Tongue (tissue), 2 donors: ENCODE data around the gene NPC1L1. TPM values are rescaled to one million over a fixed set of nuclear protein-coding genes. Genes with fewer than 3 reads are reported as not detected.

Experiments
- DNase-seq: peaks from one replicate; pipeline ENCODE4 v3.0.0-alpha.2; 2015
- total RNA-seq: library from RNA; depleted of rRNA; stranded (reverse); fragments of >200 nt; gene quantifications from one replicate; pipeline ENCODE4 v1.2.3, GENCODE V29; 2014

NPC1L1 gene
- total RNA-seq, 1 donor from 2014 or later, result not detected

DNA sequence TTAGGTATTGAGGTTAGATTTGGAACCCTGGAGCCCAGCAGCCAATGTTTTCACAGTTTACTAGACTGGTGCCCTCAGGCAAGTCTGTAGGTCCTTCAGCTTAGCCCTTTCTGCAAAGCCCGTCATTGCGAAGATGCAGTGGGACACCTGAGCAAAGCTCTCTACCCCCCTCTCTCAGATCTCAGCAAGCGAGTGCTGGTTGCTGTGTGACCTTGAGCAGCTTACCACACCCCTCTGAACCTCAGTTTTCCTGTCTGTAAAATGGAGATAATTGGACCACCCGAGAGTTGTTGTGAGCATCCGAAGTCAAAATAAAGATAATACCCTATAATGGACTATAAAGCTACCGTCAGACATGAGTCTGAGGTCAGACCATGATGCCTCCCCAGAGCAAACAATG, 3.7 kb downstream of the NPC1L1 start:
- no peak for DNase-seq

DNA sequence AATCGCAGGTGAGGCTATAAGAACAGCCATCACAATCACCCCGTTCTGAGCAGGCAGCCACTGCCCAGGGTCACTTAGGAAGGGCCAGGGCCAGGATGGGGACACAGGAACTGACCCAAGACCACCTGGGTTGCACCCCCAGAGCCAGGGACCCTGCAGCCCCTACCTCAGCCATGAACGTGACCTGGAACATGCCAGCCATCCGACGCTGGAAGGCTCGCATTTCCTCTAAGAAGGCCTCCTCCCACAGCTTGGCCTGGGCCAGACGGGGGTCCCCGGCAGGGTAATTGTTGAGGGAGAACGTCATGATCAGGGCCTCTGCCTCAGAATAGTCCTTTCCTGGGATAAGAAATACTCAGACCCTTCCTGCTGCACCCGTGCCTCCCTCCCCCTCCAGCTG, 5.0 kb downstream of the NPC1L1 start:
- DNase-seq, result no peak

DNA sequence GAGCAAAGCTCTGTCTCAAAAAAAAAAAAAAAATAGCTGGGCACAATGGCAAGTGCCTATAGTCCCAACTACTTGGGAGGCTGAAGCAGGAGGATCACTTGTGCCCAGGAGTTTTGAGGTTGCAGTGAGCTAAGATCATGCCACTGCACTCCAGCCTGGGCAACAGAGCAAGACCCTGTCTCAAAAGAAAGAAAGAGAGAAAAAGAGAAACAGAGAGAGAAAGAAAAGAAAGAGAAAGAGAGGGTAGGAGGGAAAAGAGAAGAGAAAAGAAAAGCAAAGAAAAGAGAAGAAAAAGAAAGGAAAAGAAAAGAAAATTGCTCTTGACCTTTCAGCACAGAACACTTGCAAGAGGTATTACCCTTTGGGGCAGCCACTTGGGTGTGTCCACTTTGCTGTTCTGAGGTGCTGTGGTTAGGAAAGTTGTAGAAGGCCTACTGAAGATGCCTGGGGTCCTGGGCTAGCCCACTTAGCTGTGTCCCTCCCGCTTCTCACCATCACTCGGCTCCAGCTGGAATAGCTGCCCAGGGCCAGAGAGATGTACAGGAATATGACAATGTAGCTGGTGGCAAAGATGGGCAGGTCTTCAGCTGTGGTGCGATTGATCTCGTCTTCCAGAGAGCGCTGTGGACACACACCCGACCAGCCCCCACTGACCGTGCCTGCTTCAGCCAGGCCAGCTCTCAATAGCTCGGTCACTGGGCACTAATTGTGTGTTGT, 5.6 kb downstream of the NPC1L1 start:
- no peak for DNase-seq

DNA sequence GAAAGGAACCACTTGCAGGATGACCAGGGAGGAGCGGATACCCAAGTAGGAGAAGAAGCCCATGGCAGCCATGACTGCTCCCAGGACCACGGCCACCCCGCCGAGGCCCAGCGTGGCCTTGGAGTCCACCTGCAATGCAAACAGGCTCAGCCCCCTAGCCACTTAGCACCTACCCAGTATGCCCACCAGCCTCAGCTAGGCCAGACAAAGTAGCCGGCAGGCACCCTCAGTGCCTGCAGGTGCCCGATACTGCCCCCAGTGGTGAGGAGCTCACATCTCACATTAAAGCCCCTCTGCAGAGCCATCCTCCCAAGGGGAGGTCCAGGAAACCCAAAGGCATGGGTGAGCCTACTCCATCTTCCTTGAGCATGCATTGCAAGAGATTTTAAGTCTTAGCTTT, 6.6 kb downstream of the NPC1L1 start:
- DNase-seq, result peak; percentile 44

DNA sequence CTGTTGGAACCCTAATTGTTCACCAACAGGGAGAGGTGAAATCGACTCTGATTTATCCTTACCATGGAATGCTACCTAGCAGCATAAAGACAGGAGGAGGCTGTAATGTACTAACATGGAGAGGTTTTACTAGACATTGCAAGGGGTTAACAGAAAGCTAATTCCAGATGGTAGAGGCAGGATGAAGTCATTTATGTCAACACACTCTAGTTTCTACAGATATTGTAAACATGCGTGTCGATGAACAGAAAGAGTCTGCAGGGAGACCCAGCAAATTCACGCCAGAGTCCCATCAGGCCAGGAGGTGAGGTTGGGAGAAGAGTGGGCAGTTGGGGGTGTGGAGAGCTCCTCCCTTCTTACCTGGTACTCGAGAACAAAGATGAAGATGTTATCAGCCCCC, 7.0 kb downstream of the NPC1L1 start:
- DNase-seq, result peak; percentile 14

DNA sequence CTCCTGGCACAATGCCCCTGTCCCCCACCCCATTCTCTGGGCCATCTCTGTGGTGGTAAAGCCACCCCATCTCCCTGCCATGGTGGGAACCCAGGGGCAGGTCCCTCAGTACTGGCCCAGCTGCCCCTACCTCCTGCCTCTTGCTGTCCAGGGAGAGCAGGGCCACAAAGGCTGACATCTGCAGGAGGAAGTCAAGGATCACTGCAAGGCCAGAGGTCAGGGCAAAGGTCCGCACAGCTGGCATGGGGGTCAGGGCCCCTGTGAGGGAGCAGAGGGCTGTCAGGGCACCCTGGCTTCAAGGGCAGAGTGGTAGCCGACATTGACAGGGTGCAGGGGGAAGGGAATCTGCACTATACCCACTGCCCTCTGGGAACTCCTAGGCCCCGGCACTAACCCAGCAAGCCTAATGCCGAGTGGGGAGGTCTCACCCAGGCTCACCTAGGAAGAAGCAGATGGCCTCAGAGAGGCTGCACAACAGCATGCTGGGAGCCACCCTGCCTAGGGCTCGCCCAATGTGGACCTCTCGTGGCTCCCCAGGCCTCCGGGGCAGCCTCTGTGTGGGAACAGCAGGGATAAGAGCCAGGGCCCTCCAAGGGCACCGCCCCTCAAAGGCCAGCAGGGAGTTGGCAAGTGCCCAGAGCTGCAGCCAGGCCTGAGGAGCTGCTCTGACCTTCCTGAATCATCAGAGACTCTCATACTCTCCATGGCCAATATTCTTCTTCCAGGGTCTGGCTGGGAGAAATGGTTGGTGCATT, 7.7 kb downstream of the NPC1L1 start:
- DNase-seq, result no peak

DNA sequence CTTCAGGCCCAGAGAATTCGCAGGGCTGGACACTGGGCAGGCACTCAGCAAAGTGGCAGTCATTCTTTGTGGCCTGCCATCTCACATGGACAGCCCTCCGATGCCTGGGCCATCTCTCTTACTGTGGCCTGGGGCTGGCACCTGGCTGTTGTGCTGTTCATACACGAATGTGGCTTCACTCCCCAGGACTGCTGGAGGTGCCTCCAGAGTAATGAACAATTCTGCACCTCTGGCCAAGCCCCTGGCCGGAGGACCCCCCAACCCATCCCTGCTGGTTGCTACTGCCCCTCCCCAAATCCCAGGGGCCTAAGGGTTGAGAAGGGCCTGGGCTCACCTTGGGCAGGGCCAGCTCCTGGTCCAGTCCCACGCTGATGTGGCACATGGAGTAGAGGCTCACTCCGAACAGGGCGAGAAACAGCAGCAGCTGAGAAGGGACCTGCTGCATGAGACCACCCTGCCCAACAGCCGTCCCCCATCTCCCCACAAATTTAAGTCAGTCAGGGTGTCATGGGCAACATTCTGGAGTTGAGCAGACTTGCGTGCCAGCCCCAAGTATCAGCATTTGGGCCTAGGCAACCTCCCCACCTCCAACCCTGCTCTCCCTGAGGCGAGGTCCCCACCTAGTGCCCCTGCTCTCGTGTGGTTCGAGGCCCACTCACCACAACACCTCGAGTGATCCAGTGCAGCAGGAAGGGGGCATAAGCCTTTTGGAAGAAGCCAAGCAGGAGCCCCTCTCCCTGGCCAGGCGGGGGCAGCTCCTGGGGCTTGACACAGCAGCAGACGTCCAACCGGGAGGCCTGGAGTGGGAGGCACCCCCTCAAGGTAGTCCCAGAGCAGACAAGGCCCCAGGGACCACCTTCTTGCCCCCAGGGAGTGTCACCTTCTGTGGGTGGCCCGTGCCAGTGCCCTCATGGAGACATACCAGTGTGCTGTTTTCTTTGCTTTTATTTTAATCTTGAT, 9.4 kb downstream of the NPC1L1 start:
- no peak for DNase-seq

DNA sequence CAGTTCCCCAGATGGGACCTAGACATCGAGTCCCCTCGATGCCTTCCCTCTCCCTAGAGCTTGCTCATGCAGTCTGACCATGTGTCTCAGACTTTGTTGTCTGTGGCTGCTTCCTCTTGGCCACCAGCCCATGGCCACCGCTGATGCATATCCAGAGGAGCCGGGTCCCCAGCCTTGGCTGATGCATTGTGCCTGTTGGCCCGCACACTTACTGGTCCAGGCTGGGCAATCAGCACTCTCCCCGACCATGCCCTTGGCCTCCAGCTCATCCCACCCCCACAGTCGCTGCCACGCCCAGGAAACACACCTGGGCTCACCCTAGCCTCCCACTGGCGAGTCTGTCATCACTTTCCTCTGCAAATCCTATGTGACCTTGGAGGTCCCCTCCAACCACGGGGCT, 10.1 kb downstream of the NPC1L1 start:
- DNase-seq, result no peak

DNA sequence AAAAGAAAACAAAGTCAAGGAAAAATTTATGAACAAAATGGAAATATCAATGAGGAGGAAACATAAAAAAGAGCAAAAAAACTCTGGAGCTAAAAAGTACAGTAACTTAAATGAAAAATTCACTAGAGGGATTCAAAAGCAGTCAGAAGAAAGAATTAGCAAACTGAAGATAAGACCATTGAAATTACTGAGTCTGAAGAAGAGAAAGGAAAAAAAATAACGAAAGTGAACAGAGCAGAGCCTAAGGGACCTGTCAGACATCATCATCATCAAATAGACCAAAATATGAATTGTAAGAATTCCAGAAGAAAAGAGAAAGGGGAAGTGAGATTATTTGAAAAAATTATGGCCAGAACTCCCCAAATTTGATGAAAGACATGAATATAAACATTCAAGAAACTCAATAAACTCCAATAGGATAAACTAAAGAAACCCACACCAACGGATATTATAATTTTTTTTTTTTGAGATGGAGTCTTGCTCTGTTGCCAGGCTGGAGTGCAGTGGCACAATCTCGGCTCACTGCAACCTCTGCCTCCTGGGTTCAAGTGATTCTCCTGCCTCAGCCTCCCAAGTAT, 16.2 kb downstream of the NPC1L1 start:
- no peak for DNase-seq

DNA sequence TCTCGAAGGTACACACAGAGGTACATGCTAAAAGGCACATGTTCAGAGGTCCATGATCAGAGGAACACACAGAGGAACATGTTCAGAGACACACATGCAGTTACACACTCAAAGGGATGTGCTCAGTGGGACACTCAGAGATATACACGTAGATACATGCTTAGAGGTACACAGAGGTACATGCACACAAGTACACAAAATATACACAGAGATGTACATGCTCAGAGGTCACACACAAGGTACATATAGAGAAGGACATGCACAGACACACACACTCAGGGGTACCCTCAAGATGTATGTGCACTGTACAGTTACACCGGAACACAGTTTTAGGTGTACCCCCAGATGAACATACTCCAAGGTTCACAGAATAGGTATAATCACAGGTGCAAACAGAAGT, 18.8 kb downstream of the NPC1L1 start:
- DNase-seq, result no peak

DNA sequence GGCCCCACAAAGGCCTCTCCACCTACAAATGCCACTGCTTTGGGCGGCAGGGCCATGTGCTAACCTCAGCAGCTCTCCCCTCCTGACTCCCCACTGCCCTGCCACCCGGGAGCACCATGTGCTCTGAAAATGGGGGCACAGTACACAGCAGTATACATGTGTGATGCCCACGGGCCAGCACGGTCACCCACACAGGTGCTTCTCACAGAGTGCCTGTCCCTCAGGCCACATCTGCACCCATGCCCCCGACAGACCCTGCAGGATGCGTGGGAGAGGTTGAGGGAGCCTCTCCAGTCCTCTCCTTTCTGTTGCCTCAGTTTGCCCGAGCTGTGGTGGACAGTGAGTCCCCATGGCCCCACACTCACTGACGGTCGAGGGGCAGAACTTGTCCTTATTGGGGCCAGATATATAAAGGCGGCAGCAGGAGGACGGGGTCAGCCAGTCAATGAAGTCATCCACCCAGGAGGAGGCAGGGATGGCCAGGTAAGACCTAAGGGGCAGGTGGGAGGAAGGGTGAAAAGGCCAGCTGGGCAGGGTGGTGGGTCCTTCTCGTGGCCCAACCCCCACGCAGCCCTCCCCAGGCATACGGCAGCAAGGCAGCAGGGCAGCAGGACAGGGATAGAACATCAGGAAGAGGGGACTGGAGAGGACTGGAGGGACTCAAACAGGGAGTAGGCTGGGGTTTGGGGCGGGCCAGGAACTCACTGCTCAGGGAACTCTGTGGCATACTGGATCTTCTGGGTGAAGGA, 19.6 kb downstream of the NPC1L1 start:
- DNase-seq, result no peak

DNA sequence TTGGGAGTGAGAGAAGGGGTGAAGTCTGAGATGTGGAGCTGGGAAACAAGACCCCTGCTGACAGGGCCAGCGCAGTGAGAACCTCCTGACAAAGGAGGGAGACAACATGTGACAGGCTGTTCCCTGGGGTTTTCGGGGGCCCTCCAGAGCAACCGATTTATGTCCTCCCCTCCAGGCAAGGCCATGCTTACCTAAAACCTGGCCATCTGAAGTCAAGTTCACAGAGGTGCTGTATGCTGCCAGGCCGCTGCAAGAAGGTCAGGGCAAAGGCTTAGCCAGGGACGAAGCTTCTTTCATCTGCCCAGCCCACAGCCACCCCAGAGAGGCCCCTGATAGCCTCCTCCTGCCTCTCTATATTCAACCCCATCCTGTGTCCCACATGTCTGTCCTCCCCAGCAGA, 20.6 kb downstream of the NPC1L1 start:
- DNase-seq, result no peak

DNA sequence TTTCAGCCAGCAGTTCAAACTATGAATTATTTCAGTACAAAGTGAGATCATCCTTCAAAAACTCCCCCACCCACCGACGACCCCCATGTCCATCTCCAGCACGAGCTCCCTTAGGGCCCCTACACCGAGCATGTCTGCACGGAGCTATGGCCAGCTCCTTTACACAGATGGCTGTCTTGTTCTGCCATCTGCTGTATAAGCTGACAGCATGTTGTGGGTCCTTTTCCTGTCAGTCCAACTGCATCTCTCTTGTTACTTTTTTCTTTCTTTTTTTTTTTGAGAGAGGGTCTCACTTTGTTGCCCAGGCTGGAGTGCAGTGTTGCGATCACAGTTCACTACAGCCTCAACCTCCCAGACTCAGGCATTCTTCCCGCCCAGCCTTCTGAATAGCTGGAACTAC, 21.6 kb downstream of the NPC1L1 start:
- DNase-seq, result no peak

DNA sequence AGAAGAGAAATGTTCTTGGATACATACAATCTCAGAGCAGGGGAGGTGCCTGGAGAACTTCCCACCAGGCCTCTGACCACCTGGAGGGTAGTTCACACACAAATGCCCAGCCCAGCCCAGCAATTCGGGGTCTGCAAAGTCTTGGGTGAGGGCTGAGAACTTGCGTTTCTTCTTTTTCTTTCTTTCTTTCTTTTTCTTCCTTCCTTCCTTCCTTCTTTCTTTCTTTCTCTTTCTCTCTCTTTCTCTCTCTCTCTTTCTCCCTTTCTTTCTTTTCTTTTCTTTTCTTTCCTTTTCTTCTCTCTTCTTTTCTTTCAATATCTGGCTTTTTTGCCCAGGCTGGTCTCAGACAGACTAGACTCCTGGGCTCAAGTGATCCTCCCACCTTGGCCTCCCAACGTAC, 22.4 kb downstream of the NPC1L1 start:
- no peak for DNase-seq

DNA sequence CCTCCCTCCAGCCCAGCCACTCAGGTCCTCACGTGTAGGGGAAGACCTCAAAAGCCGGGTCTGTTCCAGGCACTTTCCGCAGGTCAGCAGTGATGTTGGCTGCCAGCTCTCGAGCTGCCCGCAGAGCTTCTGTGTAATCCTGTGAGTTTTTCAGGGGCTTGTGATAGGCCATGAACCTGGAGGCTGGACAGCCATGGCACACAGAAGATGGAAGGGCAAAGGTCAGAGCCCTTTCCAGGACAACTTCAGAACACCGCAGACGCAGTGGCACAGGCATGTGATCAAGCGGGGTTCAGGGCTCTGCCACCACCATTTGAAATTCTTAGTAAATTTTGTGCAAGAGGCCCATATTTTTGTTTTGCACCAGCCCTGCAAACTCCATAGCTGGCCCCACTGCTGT, 24.0 kb downstream of the NPC1L1 start:
- no peak for DNase-seq

DNA sequence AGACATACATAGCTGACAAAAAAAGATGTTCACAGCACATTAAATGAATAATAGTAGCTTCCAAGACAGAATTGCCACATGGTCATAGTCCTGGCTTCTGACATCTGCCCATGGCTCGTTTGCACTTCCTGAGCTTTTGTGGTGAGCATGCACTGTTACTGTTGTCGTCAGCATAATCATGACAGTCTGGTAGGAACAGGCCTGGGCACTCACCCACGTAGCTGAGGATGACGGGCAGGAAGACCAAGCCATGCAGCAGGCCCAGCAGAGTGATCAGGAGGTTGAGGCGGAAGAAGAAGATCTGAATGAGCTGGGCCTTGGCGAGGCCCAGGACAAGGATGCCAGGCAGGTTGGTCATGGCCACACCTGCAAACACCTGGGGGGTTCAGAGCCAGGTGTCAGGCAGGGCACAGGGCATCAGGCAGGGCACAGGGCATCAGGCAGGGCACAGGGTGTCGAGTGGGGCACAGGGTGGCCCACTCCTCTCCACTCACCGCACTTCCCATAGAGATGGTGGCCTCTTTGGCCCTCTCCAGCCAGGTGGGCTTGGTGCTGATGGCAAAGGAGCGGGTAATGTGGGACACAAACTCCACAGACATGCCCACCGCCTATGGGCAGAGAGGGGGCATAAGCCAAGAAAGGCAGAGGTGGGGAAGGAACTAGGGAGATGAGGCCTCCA, 25.4 kb downstream of the NPC1L1 start:
- DNase-seq, result peak; percentile 13

DNA sequence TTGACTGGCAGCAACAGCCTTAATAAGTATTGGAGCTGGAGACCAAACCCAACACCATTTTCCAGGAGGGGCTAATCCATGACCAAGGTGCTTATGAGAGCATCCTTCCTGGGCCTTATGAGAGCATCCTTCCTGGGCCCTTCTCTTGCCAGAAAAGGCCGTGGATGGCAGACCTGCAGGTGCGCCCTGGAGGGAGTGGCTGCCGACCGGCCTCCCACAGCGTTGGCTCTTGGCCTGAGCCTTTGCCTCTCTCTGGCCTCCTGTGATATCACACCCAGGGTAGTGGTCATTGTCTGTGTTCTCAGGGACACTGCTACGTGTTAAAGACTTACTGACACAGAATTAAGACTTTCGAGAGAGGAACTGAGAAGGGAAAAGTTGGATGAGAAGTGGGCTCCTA, 28.4 kb downstream of the NPC1L1 start:
- DNase-seq, result no peak

DNA sequence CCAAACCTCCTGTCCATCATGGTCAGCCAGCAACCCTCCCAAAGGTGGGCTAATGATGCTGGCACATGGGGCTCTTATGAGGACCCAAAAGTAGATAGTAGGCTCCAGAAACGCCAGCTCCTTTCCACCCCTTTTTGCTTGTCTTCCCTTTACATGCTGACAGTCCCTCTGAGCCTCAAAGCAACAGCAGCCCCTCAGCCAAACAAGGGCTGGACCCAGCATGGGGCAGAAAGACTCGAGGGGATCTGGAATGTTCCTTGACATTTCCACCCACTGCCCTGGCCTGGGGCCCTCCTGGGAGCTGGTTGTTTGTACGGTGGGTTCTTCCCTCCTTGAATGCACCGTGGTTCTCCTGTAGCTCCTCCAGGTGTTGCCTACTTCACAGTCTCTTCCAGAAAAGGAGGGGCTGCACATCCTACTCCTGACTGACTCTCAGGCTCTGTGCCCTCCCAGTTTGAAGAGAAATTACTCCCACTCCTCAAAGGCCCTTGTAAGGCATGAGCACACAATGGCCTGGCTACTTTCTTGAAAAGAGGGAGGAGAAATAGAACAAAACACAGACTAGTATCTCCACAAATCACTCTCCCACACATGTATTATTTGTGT, 29.2 kb downstream of the NPC1L1 start:
- DNase-seq, result no peak

DNA sequence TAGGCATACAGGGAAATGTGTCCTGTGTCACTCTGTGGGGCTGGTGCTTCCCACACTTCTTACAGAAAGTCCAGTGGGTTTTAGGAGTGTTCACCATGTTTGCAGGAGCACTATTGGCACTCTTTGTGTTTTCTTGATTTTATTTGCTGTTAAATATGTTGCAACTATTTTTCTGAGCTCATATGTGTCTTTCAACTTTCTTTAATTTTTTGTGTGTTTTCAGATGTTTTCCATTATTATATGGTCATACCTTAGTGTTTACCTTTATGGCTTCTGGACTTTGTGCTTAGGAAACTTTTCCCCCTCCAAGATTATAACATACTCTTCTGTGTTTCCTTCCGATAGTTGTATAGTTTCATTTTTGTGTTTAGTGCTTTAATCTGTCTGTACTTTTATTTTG, 29.9 kb downstream of the NPC1L1 start:
- DNase-seq, result no peak

DNA sequence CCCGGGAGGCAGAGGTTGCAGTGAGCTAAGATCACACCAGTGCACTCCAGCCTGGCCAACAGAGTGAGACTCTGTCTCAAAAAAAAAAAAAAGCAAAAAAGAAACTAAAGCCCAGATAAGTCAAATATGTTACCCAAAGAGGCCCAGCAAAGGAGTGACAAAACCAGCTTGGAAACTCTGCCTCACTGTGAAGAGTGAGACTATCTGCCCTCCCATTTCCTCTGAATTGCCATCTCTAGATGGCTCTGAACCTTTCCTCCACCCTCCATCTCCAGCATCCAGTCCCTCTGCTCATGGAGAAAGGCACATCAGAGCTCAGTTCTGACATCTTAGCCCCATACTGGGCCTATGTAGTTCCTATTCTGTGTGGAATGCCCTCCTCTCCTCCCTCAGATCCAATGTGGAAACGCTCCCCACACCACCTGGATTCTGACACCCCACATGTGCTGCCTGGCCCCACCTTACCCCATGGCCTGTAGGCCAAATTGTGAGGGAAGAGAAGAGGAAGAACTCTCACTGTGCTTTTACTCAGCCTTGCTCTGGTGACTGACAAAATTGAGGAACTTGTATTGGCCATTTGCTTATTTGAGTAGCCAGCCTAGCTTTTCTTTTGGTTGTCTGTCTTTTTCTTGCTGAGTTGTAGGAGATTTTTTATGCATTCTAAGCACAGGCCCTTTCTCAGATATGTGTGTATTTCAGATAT, 32.7 kb downstream of the NPC1L1 start:
- no peak for DNase-seq
